Fibroblast of lung (primary cell): Measurements from ENCODE around the gene MAP4K4.

Experiments used
- EZH2 ChIP-seq: IDR thresholded peaks from 2 replicates; pipeline ENCODE4 v1.5.1; 2012; ENCODE audit warnings: low read length, control low read depth, mild to moderate bottlenecking; ENCODE audit errors: missing control alignments
- TF ChIP-seq, protein P1 (sequence below), 2 donors: IDR thresholded peaks in 1 of 2; conservative IDR thresholded peaks in 1 of 2; 1 replicate in 1 of 2; 2 replicates in 1 of 2; pipeline ENCODE4 v1.5.1; 2011 to 2012; ENCODE audit warnings: low read length in 2 of 2, control low read depth in 1 of 2, inconsistent platforms in 1 of 2, low read depth in 1 of 2, mild to moderate bottlenecking in 1 of 2

- TF ChIP-seq, protein P1, sequence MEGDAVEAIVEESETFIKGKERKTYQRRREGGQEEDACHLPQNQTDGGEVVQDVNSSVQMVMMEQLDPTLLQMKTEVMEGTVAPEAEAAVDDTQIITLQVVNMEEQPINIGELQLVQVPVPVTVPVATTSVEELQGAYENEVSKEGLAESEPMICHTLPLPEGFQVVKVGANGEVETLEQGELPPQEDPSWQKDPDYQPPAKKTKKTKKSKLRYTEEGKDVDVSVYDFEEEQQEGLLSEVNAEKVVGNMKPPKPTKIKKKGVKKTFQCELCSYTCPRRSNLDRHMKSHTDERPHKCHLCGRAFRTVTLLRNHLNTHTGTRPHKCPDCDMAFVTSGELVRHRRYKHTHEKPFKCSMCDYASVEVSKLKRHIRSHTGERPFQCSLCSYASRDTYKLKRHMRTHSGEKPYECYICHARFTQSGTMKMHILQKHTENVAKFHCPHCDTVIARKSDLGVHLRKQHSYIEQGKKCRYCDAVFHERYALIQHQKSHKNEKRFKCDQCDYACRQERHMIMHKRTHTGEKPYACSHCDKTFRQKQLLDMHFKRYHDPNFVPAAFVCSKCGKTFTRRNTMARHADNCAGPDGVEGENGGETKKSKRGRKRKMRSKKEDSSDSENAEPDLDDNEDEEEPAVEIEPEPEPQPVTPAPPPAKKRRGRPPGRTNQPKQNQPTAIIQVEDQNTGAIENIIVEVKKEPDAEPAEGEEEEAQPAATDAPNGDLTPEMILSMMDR (conservative IDR thresholded peaks at IDR 0.05 in 1 of 2, IDR thresholded peaks at IDR 0.05 in 1 of 2; ENCODE audit: low read depth in 1 of 2, low read length in 2 of 2): no peak
- no peak for TF ChIP-seq EZH2
These were observed 82.1 kb downstream of the MAP4K4 start for GRCh38 chr2:101779656-101780055.
